Subcutaneous preadipocyte (primary cell): Measurements from ENCODE around the gene TPPP2. TPM values are rescaled to one million over a fixed set of nuclear protein-coding genes. Genes with fewer than 3 reads are reported as not detected.

ENCODE experiments used
- total RNA-seq: library from RNA; depleted of rRNA; stranded (reverse); fragments of >200 nt; gene quantifications from 2 replicates; pipeline ENCODE4 v1.2.3, GENCODE V29; 2012

The TPPP2 gene
- total RNA-seq: not detected in 2 replicates

DNA sequence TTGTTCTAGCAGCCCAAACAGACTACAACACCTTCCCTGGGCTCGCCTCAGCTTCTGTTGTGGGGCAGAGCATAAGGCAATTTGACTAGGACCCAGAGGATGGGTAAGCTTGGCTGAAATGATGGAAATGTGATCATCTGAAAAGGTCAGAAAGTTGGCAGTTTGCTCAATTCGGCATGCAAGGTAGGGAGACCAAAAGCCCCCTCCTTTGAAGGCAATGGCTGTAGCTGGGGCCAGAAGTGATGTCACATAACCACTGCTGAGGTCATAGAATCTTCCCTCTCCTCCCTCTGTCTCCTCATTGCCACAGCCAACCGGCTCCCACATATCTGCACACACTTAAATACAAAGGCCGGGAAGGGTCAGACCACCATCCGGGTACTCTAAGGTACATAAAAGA, at the start of gene TPPP2:
TSS of gene TPPP2 (plus strand) at position 301 of the 400 bp plus-strand sequence. CDS start 365 bp downstream, outside the sequence.

DNA sequence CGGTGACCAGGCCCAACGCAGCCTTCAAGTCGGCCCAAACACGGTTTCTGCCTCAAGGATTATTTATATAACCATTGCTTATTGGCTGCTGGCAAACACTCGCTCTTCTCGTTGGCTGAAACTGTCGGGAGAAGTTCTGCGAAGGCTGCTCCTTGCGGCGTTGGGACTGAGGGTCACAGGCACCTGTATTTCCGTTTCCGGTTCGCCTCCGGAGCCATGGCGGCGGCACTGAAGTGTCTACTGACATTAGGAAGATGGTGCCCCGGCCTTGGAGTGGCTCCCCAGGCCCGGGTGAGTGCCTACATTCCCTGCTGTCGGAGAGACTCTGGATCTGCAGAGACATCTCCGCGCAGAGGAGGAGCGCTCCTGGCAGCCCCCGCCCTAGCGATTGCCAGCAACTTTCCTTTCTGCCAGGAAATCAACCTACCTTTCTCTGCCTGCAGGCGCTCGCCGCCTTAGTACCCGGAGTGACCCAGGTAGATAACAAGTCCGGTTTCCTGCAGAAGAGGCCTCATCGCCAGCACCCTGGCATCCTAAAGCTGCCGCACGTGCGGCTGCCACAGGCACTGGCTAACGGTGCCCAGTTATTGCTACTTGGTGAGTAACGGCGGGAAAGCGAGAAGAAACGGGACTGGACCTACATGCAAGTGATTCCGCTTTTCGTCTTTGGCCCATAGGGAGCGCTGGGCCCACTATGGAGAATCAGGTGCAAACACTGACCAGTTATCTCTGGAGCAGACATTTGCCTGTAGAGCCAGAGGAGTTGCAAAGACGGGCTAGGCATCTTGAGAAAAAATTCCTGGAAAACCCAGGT, 40.0 kb upstream of the TPPP2 start, which contains the start of gene METTL17:
TSS of gene METTL17 (plus strand) at position 194 of the 814 bp plus-strand sequence. CDS start at position 217, 23 bp downstream.

GRCh38 chr14:20998674-20999366, 31.2 kb upstream of the TPPP2 start, which contains the start of gene SLC39A2:
Gene SLC39A2, plus strand, starts transcription at chr14:20999293. Its CDS starts 154 bp downstream, at chr14:20999447.

GRCh38 chr14:21024585-21025370, 5.2 kb upstream of the TPPP2 start, which contains the start of gene NDRG2:
Gene NDRG2, minus strand, starts transcription at chr14:21025061. Its CDS starts 1,746 bp downstream, at chr14:21023315.

DNA sequence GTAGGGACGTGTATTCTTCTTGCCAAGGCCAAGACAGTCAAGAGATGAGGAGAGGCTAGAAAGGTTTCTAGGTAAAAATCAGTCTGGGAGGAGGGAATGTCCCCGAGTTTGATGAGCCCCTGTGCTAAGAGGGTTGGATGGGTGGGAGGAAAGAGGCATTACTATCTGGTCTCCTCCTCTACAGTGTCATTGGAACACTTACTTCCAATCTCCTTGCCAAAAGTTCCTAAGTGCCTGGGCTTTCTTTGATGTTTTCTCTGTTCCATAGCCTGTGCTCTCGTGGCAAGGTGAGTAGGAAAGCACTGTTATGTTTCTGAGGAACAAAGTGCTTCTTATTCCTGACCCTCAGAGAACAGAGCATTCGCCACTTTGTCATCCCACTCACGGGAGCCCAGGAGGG, 4.7 kb downstream of the TPPP2 start, which contains the start of gene RNASE13:
TSS of gene RNASE13 (minus strand) at position 101 of the 400 bp plus-strand sequence. CDS start 519 bp downstream, outside the sequence.

DNA sequence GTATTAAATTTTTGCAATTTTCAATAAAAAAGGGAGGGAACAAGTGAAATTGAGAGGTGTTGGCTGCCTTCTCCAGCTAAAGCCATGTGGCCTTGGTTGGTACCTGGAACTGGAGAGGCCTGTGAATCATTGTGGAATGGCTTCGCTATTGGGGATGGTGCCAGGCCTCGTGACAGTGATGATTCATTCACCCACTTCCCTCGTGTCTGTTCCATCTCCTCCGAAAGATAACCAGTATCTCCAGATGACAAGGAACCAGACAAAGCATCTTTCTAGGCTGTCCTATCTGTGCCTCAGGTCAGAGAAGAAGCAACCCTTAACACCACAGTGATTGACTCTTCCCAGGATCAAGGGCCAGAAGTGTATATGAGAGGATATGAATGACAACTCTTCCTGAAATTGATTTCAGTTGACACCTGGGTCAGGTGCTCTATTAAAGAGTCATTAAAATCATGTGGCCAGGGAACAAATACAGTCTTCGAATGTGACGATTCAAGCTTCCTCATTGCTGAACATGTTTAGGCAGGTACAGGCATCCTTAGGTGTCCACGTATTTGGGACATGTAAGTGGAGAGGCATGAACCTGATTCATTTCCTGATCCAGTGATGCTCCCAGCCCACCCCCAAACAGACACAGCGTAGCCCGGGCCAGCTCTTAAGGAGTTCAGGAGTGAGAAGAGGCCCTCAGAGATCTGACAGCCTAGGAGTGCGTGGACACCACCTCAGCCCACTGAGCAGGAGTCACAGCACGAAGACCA, 11.8 kb downstream of the TPPP2 start, which contains the start of gene RNASE7:
TSS of gene RNASE7 (plus strand) at position 687 of the 758 bp plus-strand sequence. CDS start 631 bp downstream, outside the sequence.

DNA sequence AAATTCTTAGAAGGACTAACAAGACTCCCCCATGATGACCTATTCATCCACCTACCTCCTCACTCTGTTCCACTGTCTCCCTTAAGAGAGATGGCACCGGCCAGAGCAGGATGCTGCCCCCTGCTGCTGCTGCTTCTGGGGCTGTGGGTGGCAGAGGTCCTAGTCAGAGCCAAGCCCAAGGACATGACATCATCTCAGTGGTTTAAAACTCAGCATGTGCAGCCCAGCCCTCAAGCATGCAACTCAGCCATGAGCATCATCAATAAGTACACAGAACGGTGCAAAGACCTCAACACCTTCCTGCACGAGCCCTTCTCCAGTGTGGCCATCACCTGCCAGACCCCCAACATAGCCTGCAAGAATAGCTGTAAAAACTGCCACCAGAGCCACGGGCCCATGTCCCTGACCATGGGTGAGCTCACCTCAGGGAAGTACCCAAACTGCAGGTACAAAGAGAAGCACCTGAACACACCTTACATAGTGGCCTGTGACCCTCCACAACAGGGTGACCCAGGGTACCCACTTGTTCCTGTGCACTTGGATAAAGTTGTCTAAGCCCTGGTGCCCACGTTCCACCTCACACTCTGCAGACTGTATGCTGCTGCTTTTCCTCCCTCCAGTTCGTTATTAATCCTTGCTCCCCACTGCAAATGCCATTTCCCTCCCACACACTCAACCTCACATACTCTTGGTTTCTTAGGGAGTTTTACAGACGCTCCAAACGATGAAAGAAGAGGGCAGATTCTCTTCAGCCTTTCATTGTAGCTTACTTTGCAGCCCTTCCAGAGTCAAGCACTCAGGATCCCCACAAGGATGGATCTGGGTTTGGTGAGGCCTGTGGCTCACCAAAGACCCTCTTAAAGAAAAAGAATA, 28.0 kb downstream of the TPPP2 start, which contains the start of gene RNASE8:
TSS of gene RNASE8 (plus strand) at position 20 of the 873 bp plus-strand sequence. CDS start at position 91, 71 bp downstream.

GRCh38 chr14:21070083-21070609, 40.1 kb downstream of the TPPP2 start, which contains the start of gene ARHGEF40:
Gene ARHGEF40, plus strand, starts transcription at chr14:21070304. Its CDS starts 93 bp downstream, at chr14:21070397.

Other genes starting within 250 kb of the TPPP2 start
- not detected in 2 replicates for gene RNASE6, start 248.9 kb upstream of the TPPP2 start, total RNA-seq
- gene RNASE1, start 227.4 kb upstream of the TPPP2 start, total RNA-seq: not detected in 2 replicates
- not detected in 2 replicates for gene RNASE3, start 138.8 kb upstream of the TPPP2 start, total RNA-seq
- not detected in 2 replicates for gene RNASE2, start 74.7 kb upstream of the TPPP2 start, total RNA-seq
- 35.6 and 45.4 TPM in 2 replicates for gene METTL17, start 40.2 kb upstream of the TPPP2 start, total RNA-seq
- gene SLC39A2, start 30.9 kb upstream of the TPPP2 start, total RNA-seq: not detected in 2 replicates
- gene NDRG2, start 5.2 kb upstream of the TPPP2 start, total RNA-seq: 1.1 TPM in 1 of 2 replicates, not detected in the other
- gene RNASE13, start 4.6 kb downstream of the TPPP2 start, total RNA-seq: not detected in 2 replicates
- not detected in 2 replicates for gene RNASE7, start 12.1 kb downstream of the TPPP2 start, total RNA-seq
- not detected in 2 replicates for gene RNASE8, start 27.6 kb downstream of the TPPP2 start, total RNA-seq
- gene ARHGEF40, start 40.1 kb downstream of the TPPP2 start, total RNA-seq: 27.9 and 46.5 TPM in 2 replicates
- 10.8 and 12.9 TPM in 2 replicates for gene ZNF219, start 68.4 kb downstream of the TPPP2 start, total RNA-seq
- under 0.01 TPM in 1 of 2 replicates, not detected in the other for gene TMEM253, start 70.8 kb downstream of the TPPP2 start, total RNA-seq
- not detected in 2 replicates for gene OR5AU1, start 125.8 kb downstream of the TPPP2 start, total RNA-seq
- 513 and 539 TPM in 2 replicates for gene HNRNPC, start 239.2 kb downstream of the TPPP2 start, total RNA-seq
- gene RPGRIP1, start 249.9 kb downstream of the TPPP2 start, total RNA-seq: not detected in 2 replicates